MCF 10A (cell line): ENCODE results near the gene IST1. TPM values are rescaled to one million over a fixed set of nuclear protein-coding genes. Genes with fewer than 3 reads are reported as not detected.

Experiments
- BruUV-seq: library from RNA; stranded (reverse); fragments of 400-500 nt; replicated peaks from 2 replicates; lab custom pipeline; 2021; lab: Mats Ljungman, UMichigan
- CTCF ChIA-PET: fragments of 300-600 bp; sonication (Branson Sonifier 250); formaldehyde crosslinking; extraction: SDS; loops from one replicate; lab custom pipeline; 2021; ENCODE audit warnings: antibody characterized with exemption, inconsistent platforms; lab: Yijun Ruan, JAX
- POLR2A ChIA-PET: fragments of 300-600, 350-650 bp; sonication (Branson Sonifier 250); formaldehyde crosslinking; extraction: SDS; loops from one replicate; lab custom pipeline; 2020; ENCODE audit warnings: antibody characterized with exemption, inconsistent platforms; lab: Yijun Ruan, JAX
- DNase-seq: peaks from one replicate; pipeline ENCODE4 v3.0.0-alpha.2; 2018; ENCODE audit not compliant: unreplicated experiment
- H3K27ac Mint-ChIP-seq: one replicate; pipeline ENCODE4 v1.8.0; 2022; ENCODE audit warnings: mild to moderate bottlenecking, low read depth, mixed read lengths; ENCODE audit not compliant: unreplicated experiment
- H3K27me3 Mint-ChIP-seq: one replicate; pipeline ENCODE4 v1.8.0; 2022; ENCODE audit warnings: mixed read lengths; ENCODE audit not compliant: insufficient read depth, unreplicated experiment
- H3K36me3 Mint-ChIP-seq: one replicate; pipeline ENCODE4 v1.8.0; 2022; ENCODE audit warnings: mild to moderate bottlenecking, moderate library complexity, mixed read lengths; ENCODE audit not compliant: insufficient read depth, unreplicated experiment
- H3K4me1 Mint-ChIP-seq: one replicate; pipeline ENCODE4 v1.8.0; 2022; ENCODE audit warnings: mixed read lengths; ENCODE audit not compliant: insufficient read depth, unreplicated experiment
- H3K4me3 Mint-ChIP-seq: one replicate; pipeline ENCODE4 v1.8.0; 2022; ENCODE audit warnings: mild to moderate bottlenecking, moderate library complexity, mixed read lengths; ENCODE audit not compliant: unreplicated experiment
- H3K9me3 Mint-ChIP-seq: one replicate; pipeline ENCODE4 v1.8.0; 2022; ENCODE audit warnings: mixed read lengths; ENCODE audit not compliant: unreplicated experiment
- CTCF ChIP-seq: fragments of 200-600 bp; IDR thresholded peaks from one replicate; pipeline ENCODE4 v1.8.0; 2022; ENCODE audit warnings: antibody characterized with exemption, mild to moderate bottlenecking; ENCODE audit not compliant: unreplicated experiment
- intact Hi-C: fragments of 100-400 bp; cut with micrococcal nuclease; formaldehyde crosslinking; loops from 2 replicates; pipeline ENCODE4 v1.14.1; 2022
- total RNA-seq: library from RNA; stranded (reverse); gene quantifications from 2 replicates; pipeline ENCODE4 v1.2.3, GENCODE V29; 2022

IST1 gene
- total RNA-seq, 1 experiment from 2014 or later = 127 TPM

GRCh38 chr16:71923941-71924690, 28.8 kb downstream of the IST1 start:
- Mint-ChIP-seq H3K36me3 (peaks cover 99% of the 10 kb centered on the region), H3K27ac (peak overlapping the region; percentile 11), H3K27me3 (no peaks in the 10 kb centered on the region), H3K9me3 (no peaks in the 10 kb centered on the region), H3K4me1 (peaks cover 20% of the 10 kb centered on the region), H3K4me3 (no peak overlapping the region)
- POLR2A ChIA-PET = interaction anchor here (1.7 kb wide), 1 partner anchor 28 kb away, joined by 5 read pairs; no protein-coding TSS in a partner anchor
- peak; percentile 42 for DNase-seq
- CTCF ChIA-PET = interaction anchor here (0.7 to 1.7 kb wide), 5 partner anchors 19 to 721 kb away, joined by 3 to 6 read pairs (median 4); no protein-coding TSS in a partner anchor
- intact Hi-C loops = no loop called here
- BruUV-seq = no TSS peak
- TF ChIP-seq CTCF = no peak

GRCh38 chr16:71924710-71925109, 29.4 kb downstream of the IST1 start:
- H3K27me3 Mint-ChIP-seq = no peaks in the 10 kb centered on the region
- no peak overlapping the region for H3K4me3 Mint-ChIP-seq
- no peaks in the 10 kb centered on the region for H3K9me3 Mint-ChIP-seq
- H3K4me1 Mint-ChIP-seq = peaks cover 20% of the 10 kb centered on the region
- no peak for TF ChIP-seq CTCF
- no peak for DNase-seq
- intact Hi-C loops = no loop called here
- no peak overlapping the region for H3K27ac Mint-ChIP-seq
- CTCF ChIA-PET = interaction anchor here (0.6 to 1.7 kb wide), 4 partner anchors 19 to 164 kb away, joined by 3 to 6 read pairs (median 4); no protein-coding TSS in a partner anchor
- POLR2A ChIA-PET = interaction anchor here (1.7 kb wide), 1 partner anchor 28 kb away, joined by 5 read pairs; no protein-coding TSS in a partner anchor
- no TSS peak for BruUV-seq
- peaks cover 95% of the 10 kb centered on the region for H3K36me3 Mint-ChIP-seq

- H3K27ac Mint-ChIP-seq = peak overlapping the region; percentile 83
- peak overlapping the region; percentile 18 for H3K4me3 Mint-ChIP-seq
- H3K4me1 Mint-ChIP-seq = peaks cover 27% of the 10 kb centered on the region
- POLR2A ChIA-PET = interaction anchor here (0.6 to 3.7 kb wide), 6 partner anchors 11 to 166 kb away, joined by 3 to 39 read pairs (median 3); partner anchors contain the start of genes DHX38, IST1 and TXNL4B
- H3K9me3 Mint-ChIP-seq = no peaks in the 10 kb centered on the region
- H3K36me3 Mint-ChIP-seq = peaks cover 89% of the 10 kb centered on the region
- no peak for TF ChIP-seq CTCF
- DNase-seq = peak; percentile 92
- no peaks in the 10 kb centered on the region for H3K27me3 Mint-ChIP-seq
- intact Hi-C loops = no loop called here
- CTCF ChIA-PET = no interaction called here
- no TSS peak for BruUV-seq
Measured at GRCh38 chr16:71927383-71927782, 32.1 kb downstream of the IST1 start.

GRCh38 chr16:71927787-71928186, 32.5 kb downstream of the IST1 start:
- Mint-ChIP-seq H3K27me3 (no peaks in the 10 kb centered on the region), H3K36me3 (peaks cover 85% of the 10 kb centered on the region), H3K4me3 (peak overlapping the region; percentile 18), H3K27ac (peak overlapping the region; percentile 83), H3K9me3 (no peaks in the 10 kb centered on the region), H3K4me1 (peaks cover 27% of the 10 kb centered on the region)
- no peak for TF ChIP-seq CTCF
- POLR2A ChIA-PET = interaction anchor here (0.9 to 3.7 kb wide), 6 partner anchors 9 to 166 kb away, joined by 3 to 39 read pairs (median 3); partner anchors contain the start of genes DHX38, IST1 and TXNL4B
- intact Hi-C loops = no loop called here
- CTCF ChIA-PET = interaction anchor here (0.6 kb wide), 1 partner anchor 58 kb away, joined by 3 read pairs; no protein-coding TSS in a partner anchor
- no peak for DNase-seq
- no TSS peak for BruUV-seq
